VCaP (cell line): ENCODE measurements around the gene TPCN2.

ENCODE experiments used
- H3K27ac ChIP-seq: fragments of 450-650 bp; 2 replicates; pipeline ENCODE4 v1.5.1; 2017
- TF ChIP-seq, protein P1 (sequence below): fragments of 450-650 bp; conservative IDR thresholded peaks from 2 replicates; pipeline ENCODE4 v1.5.1; 2017; ENCODE audit warnings: mild to moderate bottlenecking, moderate library complexity

Gene TPCN2

GRCh38 chr11:69115586-69116560, 67.1 kb downstream of the TPCN2 start:
- TF ChIP-seq, protein P1, sequence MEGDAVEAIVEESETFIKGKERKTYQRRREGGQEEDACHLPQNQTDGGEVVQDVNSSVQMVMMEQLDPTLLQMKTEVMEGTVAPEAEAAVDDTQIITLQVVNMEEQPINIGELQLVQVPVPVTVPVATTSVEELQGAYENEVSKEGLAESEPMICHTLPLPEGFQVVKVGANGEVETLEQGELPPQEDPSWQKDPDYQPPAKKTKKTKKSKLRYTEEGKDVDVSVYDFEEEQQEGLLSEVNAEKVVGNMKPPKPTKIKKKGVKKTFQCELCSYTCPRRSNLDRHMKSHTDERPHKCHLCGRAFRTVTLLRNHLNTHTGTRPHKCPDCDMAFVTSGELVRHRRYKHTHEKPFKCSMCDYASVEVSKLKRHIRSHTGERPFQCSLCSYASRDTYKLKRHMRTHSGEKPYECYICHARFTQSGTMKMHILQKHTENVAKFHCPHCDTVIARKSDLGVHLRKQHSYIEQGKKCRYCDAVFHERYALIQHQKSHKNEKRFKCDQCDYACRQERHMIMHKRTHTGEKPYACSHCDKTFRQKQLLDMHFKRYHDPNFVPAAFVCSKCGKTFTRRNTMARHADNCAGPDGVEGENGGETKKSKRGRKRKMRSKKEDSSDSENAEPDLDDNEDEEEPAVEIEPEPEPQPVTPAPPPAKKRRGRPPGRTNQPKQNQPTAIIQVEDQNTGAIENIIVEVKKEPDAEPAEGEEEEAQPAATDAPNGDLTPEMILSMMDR = no peak
- peak overlapping the region; percentile 68 for H3K27ac ChIP-seq

GRCh38 chr11:69116671-69117070, 67.9 kb downstream of the TPCN2 start:
- H3K27ac ChIP-seq = no peak overlapping the region

DNA sequence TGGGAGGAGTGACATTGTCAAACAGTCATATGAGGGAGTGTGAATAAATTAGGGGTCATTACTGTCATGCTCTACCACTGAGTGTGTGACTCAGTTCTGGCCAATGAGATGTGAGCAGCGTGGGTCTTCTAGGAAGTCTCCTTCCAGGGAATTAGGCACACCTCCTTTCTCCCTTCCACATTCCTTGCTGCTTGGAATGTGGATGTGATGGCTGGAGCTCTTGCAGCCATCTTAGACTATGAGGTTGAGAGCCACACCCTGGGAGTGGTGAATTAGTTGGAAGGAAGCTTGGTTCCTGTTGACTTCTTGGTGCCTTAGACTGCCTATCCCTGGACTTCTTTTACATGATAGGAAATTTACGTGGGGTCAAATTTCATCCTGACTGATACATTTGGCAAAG, 70.5 kb downstream of the TPCN2 start:
- TF ChIP-seq, protein P1 = no peak
- H3K27ac ChIP-seq = no peak overlapping the region

More at GRCh38 chr11:69116671-69117070, 67.9 kb downstream of the TPCN2 start:
- TF ChIP-seq, protein P1 = no peak

DNA sequence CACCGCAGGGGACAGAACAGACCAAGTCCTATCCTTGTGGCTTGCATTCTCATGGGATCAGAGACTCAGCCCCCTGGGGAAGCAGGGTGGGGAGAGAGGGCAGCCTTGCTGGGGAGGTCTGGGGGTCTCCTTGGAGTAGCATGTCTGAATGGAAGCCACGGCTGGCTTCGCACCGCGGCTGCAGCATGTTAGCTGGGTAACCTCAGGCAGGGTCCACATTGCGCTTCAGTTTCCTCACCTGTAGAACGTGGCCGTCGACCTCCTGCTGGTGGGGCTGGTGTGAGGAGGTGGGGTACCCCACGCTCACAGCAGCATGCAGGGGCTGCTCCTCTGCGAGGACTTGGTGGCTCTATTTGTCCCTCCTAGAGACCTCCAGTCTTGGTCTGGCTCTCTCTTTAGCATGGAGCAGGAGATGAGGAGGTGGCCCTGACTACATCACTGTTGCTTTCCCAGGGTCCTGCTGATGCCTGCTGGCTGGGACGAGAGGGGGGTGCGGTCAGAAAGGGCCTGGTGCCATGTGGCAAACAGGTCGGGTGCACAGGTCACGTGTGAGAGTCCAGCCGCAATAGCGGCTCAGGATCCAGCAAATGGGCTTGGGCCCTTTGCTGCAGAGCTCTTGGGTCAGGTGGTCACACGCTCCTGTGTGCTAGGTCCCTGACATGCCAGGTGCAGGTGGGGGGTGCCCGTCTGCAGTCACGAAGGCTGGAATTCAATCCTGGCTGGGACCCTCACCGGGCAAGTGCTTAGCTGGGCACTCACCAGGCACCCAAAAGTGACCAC, 71.6 kb downstream of the TPCN2 start:
- H3K27ac ChIP-seq = no peak overlapping the region
- TF ChIP-seq, protein P1 = no peak

GRCh38 chr11:69121021-69121420, 72.3 kb downstream of the TPCN2 start:
- no peak overlapping the region for H3K27ac ChIP-seq
- TF ChIP-seq, protein P1 = no peak

DNA sequence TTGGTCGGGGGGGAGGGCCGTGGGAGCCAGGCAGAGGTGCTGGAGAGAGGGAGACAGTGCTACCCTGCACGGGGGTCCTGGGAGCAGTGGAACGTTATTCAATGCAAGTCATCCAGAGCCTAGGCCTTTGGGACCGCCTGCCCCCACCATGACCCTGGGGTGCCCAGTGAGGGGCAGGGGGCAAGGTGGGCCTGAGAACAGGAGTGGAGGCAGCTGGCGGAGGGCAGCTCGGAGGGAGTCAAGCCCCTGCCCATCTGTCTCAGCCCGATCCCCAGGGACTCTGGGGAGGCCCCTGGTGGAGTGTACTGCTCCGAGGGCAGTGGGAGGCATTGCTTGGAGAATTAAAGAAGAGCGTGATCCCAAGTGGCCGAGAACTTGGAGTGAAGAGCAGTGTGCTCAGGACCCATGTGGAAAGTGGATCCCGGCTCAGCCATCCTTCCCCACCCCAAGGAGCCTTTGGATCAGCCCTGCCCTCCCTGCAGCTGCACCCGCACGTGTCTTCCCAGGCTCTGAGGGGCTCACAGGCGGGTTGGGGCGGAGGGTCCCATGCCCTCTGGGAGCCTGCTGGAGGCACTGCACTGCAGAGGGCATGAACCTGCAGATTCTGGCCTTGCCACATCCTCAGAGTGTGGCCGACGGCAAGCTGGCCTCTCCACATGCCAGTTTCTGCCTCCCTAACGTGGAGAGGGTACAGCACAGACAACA, 73.0 kb downstream of the TPCN2 start:
- TF ChIP-seq, protein P1 = no peak
- H3K27ac ChIP-seq = no peak overlapping the region; the same call in 1 of the 2 replicates

DNA sequence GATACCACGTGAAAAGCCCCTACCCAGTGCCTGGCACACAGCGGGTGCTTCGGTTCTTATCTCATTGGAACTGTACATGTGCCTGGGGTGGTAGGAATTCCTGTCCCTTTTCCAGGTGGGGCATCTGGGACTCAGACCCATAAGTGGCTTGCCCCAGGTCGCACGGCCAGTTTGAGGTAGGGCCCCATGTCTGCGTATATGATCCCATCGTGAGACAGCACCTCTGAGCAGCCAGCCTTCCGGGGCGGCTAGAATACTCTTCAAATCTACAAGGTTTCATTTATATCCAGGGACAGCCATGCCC, 73.5 kb downstream of the TPCN2 start:
- peak overlapping the region; percentile 13; the same call in 1 of the 2 replicates for H3K27ac ChIP-seq
- TF ChIP-seq, protein P1 = no peak
